ENCODE measurements around the gene RGS3.

Gene RGS3

GRCh38 chr9:113511047-113511521 lies 47.6 kb downstream of the RGS3 start:
- no peak for DNase-seq (ENCODE audit: extremely low read depth, low read depth)
- TF ChIP-seq CTCF (IDR thresholded peaks at IDR 0.05; ENCODE audit: low read depth, low read length) = no peak

DNA sequence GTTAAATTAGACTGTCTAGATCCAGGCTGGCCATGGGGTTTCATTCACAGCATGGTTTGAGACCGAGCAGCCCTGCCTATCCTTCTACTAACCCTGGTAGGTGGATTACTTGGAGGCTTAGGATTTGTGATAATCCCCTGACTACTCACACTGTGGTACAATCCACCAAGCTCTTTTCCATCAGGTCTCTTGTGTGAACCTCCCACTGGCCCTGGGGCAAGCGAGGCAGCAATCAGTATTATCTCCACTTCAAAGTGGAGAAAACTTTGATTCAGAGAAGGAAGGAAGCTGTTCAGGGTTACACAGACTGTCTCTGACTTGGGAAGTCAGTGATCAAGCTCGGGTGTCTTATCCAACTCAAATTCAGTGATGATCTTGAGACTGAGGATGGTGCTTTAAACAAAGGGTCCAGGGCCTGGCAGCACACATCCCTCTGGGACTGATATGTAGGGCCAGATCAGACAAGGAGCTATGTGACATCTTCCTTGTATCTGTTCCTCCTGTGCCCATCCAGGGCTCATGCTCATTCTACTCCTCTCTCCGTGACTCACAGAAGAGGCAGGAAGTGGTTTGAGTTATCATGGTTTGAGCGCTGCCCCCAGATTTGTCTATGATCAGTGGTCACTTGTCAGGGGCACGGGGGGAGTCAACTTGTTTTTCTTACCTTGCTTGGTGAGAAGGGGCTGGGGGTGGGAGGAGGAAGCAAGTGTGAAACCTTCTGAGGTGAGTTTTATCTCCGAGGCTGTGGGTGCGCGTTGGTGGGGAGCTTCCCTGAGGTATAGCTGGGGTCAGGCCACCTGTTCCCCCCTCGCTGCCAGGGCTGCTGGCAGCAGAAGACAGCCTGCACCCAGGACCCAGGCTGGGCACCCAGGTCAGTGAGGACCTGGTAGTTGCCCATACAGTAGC lies 48.6 kb downstream of the RGS3 start:
- DNase-seq (ENCODE audit: extremely low read depth, low read depth) = no peak
- TF ChIP-seq CTCF (IDR thresholded peaks at IDR 0.05; ENCODE audit: low read depth, low read length) = no peak

DNA sequence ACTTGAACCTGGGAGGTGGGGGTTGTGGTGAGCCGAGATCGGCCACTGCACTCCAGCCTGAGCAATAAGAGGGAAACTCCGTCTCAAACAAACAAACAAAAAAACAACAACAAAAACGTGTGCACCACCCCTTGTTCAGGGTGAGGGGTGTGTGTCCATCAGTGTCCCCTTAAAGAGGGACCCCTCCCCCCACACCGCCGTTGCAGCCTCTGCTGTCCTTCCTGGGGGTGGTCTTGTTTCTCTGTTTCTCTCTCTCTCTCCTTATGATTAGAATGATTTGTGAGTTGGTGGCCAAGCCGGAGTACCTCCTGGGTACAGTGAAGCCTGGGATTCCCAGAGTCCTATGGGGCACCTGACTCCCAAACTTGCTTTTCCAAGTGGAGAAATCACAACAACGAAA lies 49.6 kb downstream of the RGS3 start:
- no peak for TF ChIP-seq CTCF (IDR thresholded peaks at IDR 0.05; ENCODE audit: low read depth, low read length)
- DNase-seq (ENCODE audit: extremely low read depth, low read depth) = no peak

DNA sequence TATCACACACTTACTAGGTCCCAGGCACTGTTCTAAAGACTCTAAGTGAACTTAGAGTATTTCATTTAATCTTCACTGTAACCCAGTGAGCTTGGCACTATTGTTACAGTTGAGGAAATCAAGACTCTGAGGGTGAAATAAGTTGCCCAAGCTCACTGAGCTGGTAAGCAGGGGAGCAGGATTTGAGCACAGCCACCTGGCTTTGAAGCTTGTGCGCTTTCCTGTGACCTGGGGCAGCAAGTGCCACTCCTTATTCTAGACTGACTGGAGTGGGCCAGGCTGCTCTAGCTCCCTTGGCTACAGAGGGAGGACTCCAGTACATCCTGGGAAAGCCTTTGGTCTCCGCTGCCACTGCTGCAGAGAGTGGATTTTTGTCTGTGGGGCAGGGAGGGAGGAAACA lies 50.0 kb downstream of the RGS3 start:
- TF ChIP-seq CTCF (IDR thresholded peaks at IDR 0.05; ENCODE audit: low read depth, low read length) = no peak
- DNase-seq (ENCODE audit: extremely low read depth, low read depth) = no peak

DNA sequence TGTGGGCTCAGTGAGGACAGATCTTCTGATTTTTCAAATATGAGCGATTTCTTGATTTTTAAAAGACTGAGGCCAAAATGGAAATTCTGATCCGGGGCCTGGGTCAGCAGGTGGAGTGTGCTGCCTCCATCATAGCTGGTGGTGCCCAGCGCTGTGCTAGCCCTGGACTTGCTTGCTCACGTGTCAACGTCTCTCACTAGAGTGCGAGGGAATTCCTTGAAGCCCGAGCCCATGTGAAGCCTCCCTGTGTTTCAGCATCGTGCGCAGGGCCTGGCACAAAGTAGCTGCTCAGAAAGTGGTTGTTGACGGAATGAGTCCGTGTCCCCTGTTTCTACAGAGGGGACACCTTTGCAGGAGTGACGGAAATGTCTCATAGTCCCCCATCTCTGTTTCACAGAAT lies 50.5 kb downstream of the RGS3 start:
- TF ChIP-seq CTCF (IDR thresholded peaks at IDR 0.05; ENCODE audit: low read depth, low read length) = no peak
- no peak for DNase-seq (ENCODE audit: extremely low read depth, low read depth)

DNA sequence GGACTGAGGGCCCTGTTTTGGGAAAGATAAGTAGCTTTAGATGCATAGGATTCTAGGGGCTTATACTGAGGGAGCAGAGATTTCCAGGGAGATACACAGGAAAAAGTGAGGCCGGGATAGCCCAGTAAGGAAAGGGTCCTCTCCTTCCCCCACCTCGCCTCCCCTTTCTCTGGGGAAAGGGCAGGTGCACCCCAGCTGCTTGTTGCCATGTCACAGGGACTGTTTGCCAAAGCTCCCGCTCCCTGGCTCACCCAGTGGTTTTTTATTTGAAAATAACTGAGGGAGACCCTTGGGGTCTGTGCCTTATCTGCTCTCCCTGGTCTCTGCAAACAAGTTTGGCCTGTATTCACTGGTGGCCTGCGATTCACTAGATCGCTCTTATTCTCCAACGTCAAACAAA lies 51.2 kb downstream of the RGS3 start:
- no peak for TF ChIP-seq CTCF (IDR thresholded peaks at IDR 0.05; ENCODE audit: low read depth, low read length)

GRCh38 chr9:113515862-113516261 lies 52.3 kb downstream of the RGS3 start:
- no peak for TF ChIP-seq CTCF (IDR thresholded peaks at IDR 0.05; ENCODE audit: low read depth, low read length)
- no peak for DNase-seq (ENCODE audit: extremely low read depth, low read depth)

More for the DNA sequence above, 51.2 kb downstream of the RGS3 start:
- no peak for DNase-seq (ENCODE audit: extremely low read depth, low read depth)
